OCI-LY7 (cell line): ENCODE results near the gene NPBWR2. TPM values are rescaled to one million over a fixed set of nuclear protein-coding genes. Genes with fewer than 3 reads are reported as not detected.

Source experiments
- BruUV-seq: library from RNA; stranded (reverse); fragments of 400-500 nt; replicated peaks from 2 replicates; lab custom pipeline; 2021; lab: Mats Ljungman, UMichigan
- CTCF ChIA-PET: fragments of 300-600 bp; sonication (Branson Sonifier 250); formaldehyde crosslinking; loops from one replicate; lab custom pipeline; 2022; ENCODE audit warnings: antibody characterized with exemption; ENCODE audit not compliant: unreplicated experiment; lab: Charles Lee
- POLR2A ChIA-PET: fragments of 300-600 bp; sonication (Branson Sonifier 250); formaldehyde crosslinking; loops from one replicate; lab custom pipeline; 2022; ENCODE audit warnings: antibody characterized with exemption; lab: Charles Lee
- DNase-seq: peaks from one replicate; pipeline ENCODE4 v3.0.0-alpha.2; 2015; ENCODE audit warnings: low spot score
- H2AFZ ChIP-seq: fragments of 200-600 bp; sonication (generic), shearing (Covaris generic); 2 replicates; pipeline ENCODE4 v1.6.1; 2014; ENCODE audit warnings: mild to moderate bottlenecking, antibody characterized with exemption, low read length, moderate library complexity
- H3K27ac ChIP-seq: fragments of 200-600 bp; sonication (generic); 2 replicates; pipeline ENCODE4 v1.5.1; 2014; ENCODE audit warnings: mixed run types, low read depth, mild to moderate bottlenecking, moderate library complexity, low read length, inconsistent platforms; ENCODE audit not compliant: poor library complexity, severe bottlenecking
- H3K36me3 ChIP-seq: fragments of 200-600 bp; sonication (generic); 2 replicates; pipeline ENCODE4 v1.6.1; 2014; ENCODE audit warnings: mild to moderate bottlenecking, antibody characterized with exemption, low read length, moderate library complexity, mixed read lengths; ENCODE audit not compliant: insufficient read depth
- H3K4me1 ChIP-seq: fragments of 200-600 bp; sonication (generic); 2 replicates; pipeline ENCODE4 v1.5.1; 2014; ENCODE audit warnings: mild to moderate bottlenecking, low read length; ENCODE audit not compliant: insufficient read depth, poor library complexity, severe bottlenecking
- H3K4me2 ChIP-seq: fragments of 200-600 bp; sonication (generic); 2 replicates; pipeline ENCODE4 v1.6.1; 2014; ENCODE audit warnings: mild to moderate bottlenecking, low read length
- H3K4me3 ChIP-seq: fragments of 200-600 bp; sonication (generic); 2 replicates; pipeline ENCODE4 v1.5.1; 2014; ENCODE audit warnings: mild to moderate bottlenecking, low read depth, low read length; ENCODE audit not compliant: poor library complexity, severe bottlenecking
- H3K79me2 ChIP-seq: fragments of 200-600 bp; sonication (generic); 2 replicates; pipeline ENCODE4 v1.6.1; 2016; ENCODE audit warnings: low read depth, mild to moderate bottlenecking, low read length, moderate library complexity, mixed read lengths; ENCODE audit not compliant: insufficient read depth
- H3K9me2 ChIP-seq: fragments of 200-600 bp; sonication (generic); 2 replicates; pipeline ENCODE4 v1.6.1; 2016; ENCODE audit warnings: mild to moderate bottlenecking, low read length, mixed read lengths; ENCODE audit not compliant: insufficient read depth
- H3K9me3 ChIP-seq: fragments of 200-600 bp; sonication (generic); 2 replicates; pipeline ENCODE4 v1.6.1; 2014; ENCODE audit warnings: mild to moderate bottlenecking, mixed run types, low read length, mixed read lengths
- H4K20me1 ChIP-seq: fragments of 200-600 bp; sonication (generic); 2 replicates; pipeline ENCODE4 v1.6.1; 2014; ENCODE audit warnings: mild to moderate bottlenecking, antibody characterized with exemption, low read length, moderate library complexity, mixed read lengths; ENCODE audit not compliant: insufficient read depth
- CTCF ChIP-seq: fragments of 200-600 bp; sonication (generic); conservative IDR thresholded peaks from 2 replicates; pipeline ENCODE4 v1.5.1; 2014; ENCODE audit warnings: mild to moderate bottlenecking, antibody characterized with exemption, low read length, moderate library complexity, mixed read lengths
- EZH2phosphoT487 ChIP-seq: fragments of 200-600 bp; sonication (generic); IDR thresholded peaks from 2 replicates; pipeline ENCODE4 v1.6.1; 2018; ENCODE audit warnings: low read depth, borderline replicate concordance, mild to moderate bottlenecking, mixed run types, antibody characterized with exemption, low read length, moderate library complexity, mixed read lengths
- intact Hi-C: fragments of 100-400 bp; cut with micrococcal nuclease; formaldehyde crosslinking; loops from one replicate; pipeline ENCODE4 v1.10.0; 2022; ENCODE audit not compliant: unreplicated experiment
- total RNA-seq, 2 experiments: library from RNA; depleted of rRNA in 1 of 2; stranded (reverse); fragments of >200 nt in 1 of 2; shearing (Covaris generic) in 1 of 2; gene quantifications; 2 replicates each; pipeline ENCODE4 v1.2.3, GENCODE V29; 2014 to 2022

NPBWR2 gene
- total RNA-seq, 2 experiments from 2014 or later = not detected

GRCh38 chr20:64069614-64070243 is 37.6 kb downstream of the NPBWR2 start:
- intact Hi-C loops = no loop called here
- H3K4me2 ChIP-seq = no peak overlapping the region
- BruUV-seq = no TSS peak
- no peaks in the 10 kb centered on the region for H3K9me3 ChIP-seq
- no peak overlapping the region for H3K4me3 ChIP-seq
- TF ChIP-seq CTCF = peak; percentile 78
- TF ChIP-seq EZH2phosphoT487 = no peak
- no peaks in the 10 kb centered on the region for H4K20me1 ChIP-seq
- H3K9me2 ChIP-seq = no peaks in the 10 kb centered on the region
- H3K27ac ChIP-seq = no peak overlapping the region
- peaks cover 26% of the 10 kb centered on the region for H3K4me1 ChIP-seq
- H3K79me2 ChIP-seq = no peaks in the 10 kb centered on the region
- DNase-seq = no peak
- H3K36me3 ChIP-seq = peaks cover 27% of the 10 kb centered on the region; the same call in 1 of the 2 replicates
- H2AFZ ChIP-seq = no peak overlapping the region
- ChIA-PET POLR2A (no interaction called here), CTCF (no interaction called here)

GRCh38 chr20:64069209-64069613 is 38.2 kb downstream of the NPBWR2 start:
- DNase-seq = no peak
- peaks cover 31% of the 10 kb centered on the region for H3K4me1 ChIP-seq
- H3K4me2 ChIP-seq = no peak overlapping the region
- H4K20me1 ChIP-seq = no peaks in the 10 kb centered on the region
- H3K9me2 ChIP-seq = no peaks in the 10 kb centered on the region
- TF ChIP-seq EZH2phosphoT487 = no peak
- TF ChIP-seq CTCF = no peak
- no peaks in the 10 kb centered on the region for H3K79me2 ChIP-seq
- POLR2A ChIA-PET = no interaction called here
- BruUV-seq = no TSS peak
- no peak overlapping the region for H3K27ac ChIP-seq
- H2AFZ ChIP-seq = no peak overlapping the region
- CTCF ChIA-PET = no interaction called here
- no peak overlapping the region for H3K4me3 ChIP-seq
- H3K9me3 ChIP-seq = no peaks in the 10 kb centered on the region
- peaks cover 25% of the 10 kb centered on the region; the same call in 1 of the 2 replicates for H3K36me3 ChIP-seq
- intact Hi-C loops = no loop called here

DNA sequence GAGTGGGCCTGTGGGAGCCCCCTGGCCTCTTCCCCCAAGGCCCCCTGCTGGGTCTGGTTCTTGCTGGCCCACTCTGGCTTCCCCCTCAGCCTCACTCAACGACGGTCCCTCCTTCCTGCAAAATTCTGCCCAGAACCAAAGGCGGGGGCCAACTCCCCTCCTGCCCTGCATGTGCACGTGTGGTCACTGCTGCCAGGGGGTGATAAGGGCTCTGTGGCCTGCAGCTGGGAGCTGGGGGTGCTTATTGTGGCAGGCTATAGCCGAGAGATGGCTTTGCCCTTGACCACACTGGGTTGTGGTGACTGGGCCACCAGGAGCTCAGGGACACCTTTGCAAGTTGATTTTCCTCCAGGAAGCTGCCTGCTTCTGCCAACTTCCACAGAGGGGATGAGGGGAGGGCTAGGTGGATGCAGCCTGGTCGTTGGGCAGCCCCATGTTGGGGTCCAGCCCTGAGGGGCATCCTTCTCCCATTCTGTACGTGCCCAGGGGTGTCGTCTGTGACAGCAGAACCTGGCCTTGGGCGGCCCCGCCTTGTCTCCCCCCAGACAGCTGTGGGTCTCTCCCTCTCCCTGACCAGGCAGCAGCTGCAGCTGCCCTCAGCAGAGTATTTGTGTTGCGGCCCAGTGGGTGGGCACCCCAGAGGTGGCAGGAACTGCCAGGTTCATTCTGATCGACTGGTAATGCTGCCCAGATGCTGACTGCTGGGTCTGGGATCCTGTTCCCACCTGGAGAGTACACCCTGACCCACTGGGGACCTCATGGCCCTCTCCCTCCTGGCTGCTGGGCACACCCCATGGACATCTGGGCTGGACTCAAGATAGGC is 38.8 kb downstream of the NPBWR2 start:
- ChIA-PET POLR2A (no interaction called here), CTCF (no interaction called here)
- Histone ChIP-seq H3K79me2 (no peaks in the 10 kb centered on the region), H3K27ac (no peak overlapping the region), H3K4me2 (no peak overlapping the region), H3K4me1 (peaks cover 36% of the 10 kb centered on the region), H3K36me3 (peaks cover 19% of the 10 kb centered on the region; the same call in 1 of the 2 replicates), H4K20me1 (no peaks in the 10 kb centered on the region), H3K9me2 (no peaks in the 10 kb centered on the region), H3K4me3 (no peak overlapping the region), H3K9me3 (no peaks in the 10 kb centered on the region), H2AFZ (no peak overlapping the region)
- no TSS peak for BruUV-seq
- no peak for DNase-seq
- intact Hi-C loops = no loop called here
- TF ChIP-seq CTCF (no peak), EZH2phosphoT487 (no peak)
